Measurements from ENCODE around the gene PCNA.

- TF ChIP-seq, protein P1, sequence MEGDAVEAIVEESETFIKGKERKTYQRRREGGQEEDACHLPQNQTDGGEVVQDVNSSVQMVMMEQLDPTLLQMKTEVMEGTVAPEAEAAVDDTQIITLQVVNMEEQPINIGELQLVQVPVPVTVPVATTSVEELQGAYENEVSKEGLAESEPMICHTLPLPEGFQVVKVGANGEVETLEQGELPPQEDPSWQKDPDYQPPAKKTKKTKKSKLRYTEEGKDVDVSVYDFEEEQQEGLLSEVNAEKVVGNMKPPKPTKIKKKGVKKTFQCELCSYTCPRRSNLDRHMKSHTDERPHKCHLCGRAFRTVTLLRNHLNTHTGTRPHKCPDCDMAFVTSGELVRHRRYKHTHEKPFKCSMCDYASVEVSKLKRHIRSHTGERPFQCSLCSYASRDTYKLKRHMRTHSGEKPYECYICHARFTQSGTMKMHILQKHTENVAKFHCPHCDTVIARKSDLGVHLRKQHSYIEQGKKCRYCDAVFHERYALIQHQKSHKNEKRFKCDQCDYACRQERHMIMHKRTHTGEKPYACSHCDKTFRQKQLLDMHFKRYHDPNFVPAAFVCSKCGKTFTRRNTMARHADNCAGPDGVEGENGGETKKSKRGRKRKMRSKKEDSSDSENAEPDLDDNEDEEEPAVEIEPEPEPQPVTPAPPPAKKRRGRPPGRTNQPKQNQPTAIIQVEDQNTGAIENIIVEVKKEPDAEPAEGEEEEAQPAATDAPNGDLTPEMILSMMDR (conservative IDR thresholded peaks at IDR 0.05; ENCODE audit: low read depth in 2 of 2) = no peak
- TF ChIP-seq JUNB (IDR thresholded peaks at IDR 0.05; ENCODE audit: unreplicated experiment) (no peak), POLR2AphosphoS5 (IDR thresholded peaks at IDR 0.05; ENCODE audit: low read depth) (no peak), EZH2phosphoT487 (IDR thresholded peaks at IDR 0.05; ENCODE audit: unreplicated experiment) (no peak), EZH2 (IDR thresholded peaks at IDR 0.05; ENCODE audit: low read depth, unreplicated experiment) (no peak), ZNF114 (CRISPR knock-in tag; IDR thresholded peaks at IDR 0.05) (no peak), REST (IDR thresholded peaks at IDR 0.05; ENCODE audit: unreplicated experiment) (no peak), STAT1 (IDR thresholded peaks at IDR 0.05; ENCODE audit: unreplicated experiment) (no peak), CREB1 (CRISPR knock-in tag; IDR thresholded peaks at IDR 0.05; ENCODE audit: low read depth) (no peak), ETS1 (IDR thresholded peaks at IDR 0.05) (no peak), NANOG (IDR thresholded peaks at IDR 0.05; ENCODE audit: borderline replicate concordance) (no peak)
Measured at GRCh38 chr20:5080384-5080877, 39.3 kb downstream of the PCNA start.
